ENCODE results near the gene ERCC2.

DNA sequence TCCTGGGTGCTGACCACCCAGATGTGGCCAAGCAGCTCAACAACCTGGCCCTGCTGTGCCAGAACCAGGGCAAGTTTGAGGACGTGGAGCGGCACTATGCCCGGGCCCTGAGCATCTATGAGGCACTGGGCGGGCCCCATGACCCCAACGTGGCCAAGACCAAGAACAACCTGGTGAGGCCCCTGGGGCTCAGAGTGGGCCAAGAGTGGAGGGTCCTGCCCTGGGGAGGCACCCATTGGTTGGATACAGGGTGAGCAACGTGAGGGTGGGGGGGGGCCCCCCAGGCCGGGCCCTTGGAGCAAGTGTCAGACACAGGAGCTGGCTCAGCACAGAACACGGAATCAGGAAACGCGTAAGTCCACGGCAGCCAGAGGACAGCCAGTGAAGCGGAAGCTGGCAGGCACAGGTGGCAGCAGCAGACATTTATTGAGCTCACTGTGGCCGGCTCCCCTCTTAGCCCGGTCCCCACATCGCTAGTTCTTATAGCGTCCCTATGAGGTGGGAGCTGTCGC is 20.9 kb downstream of the ERCC2 start:
- TF ChIP-seq EP300 (IDR thresholded peaks at IDR 0.05; ENCODE audit: low read depth) (no peak), CTCF (IDR thresholded peaks at IDR 0.05) (no peak), POLR2A (IDR thresholded peaks at IDR 0.05) (no peak)

Data from transverse colon (tissue), 3 donors.